Activated naive CD4-positive, alpha-beta T cell treated with anti-CD3 and anti-CD28 coated beads, Interleukin-2, amount 50 U/mL, for 24 hours (primary cell): ENCODE data around the gene SNRPE.
"Not testable (repeated sequence)": the region's sequence is repeated elsewhere in the genome, so short reads cannot be mapped to it uniquely, and the experiment has no call there.

Source experiments
- H3K27ac Mint-ChIP-seq: one replicate; pipeline ENCODE4 v1.8.0; 2021; ENCODE audit warnings: mild to moderate bottlenecking, mixed read lengths
- H3K27me3 Mint-ChIP-seq: one replicate; pipeline ENCODE4 v1.8.0; 2021; ENCODE audit warnings: mixed read lengths
- H3K36me3 Mint-ChIP-seq: one replicate; pipeline ENCODE4 v1.8.0; 2021; ENCODE audit warnings: mixed read lengths
- H3K4me1 Mint-ChIP-seq: one replicate; pipeline ENCODE4 v1.8.0; 2021; ENCODE audit warnings: mixed read lengths
- H3K4me3 Mint-ChIP-seq: one replicate; pipeline ENCODE4 v1.8.0; 2021; ENCODE audit warnings: mild to moderate bottlenecking, mixed read lengths
- H3K9me3 Mint-ChIP-seq: one replicate; pipeline ENCODE4 v1.8.0; 2021; ENCODE audit warnings: mixed read lengths

Gene SNRPE

GRCh38 chr1:203861379-203862184 lies at the start of gene SNRPE:
SNRPE (plus strand) TSS chr1:203861599; CDS start chr1:203861660, 61 bp downstream.
- H3K36me3 Mint-ChIP-seq = peaks cover 6% of the 10 kb centered on the region
- H3K9me3 Mint-ChIP-seq = no peaks in the 10 kb centered on the region
- H3K4me3 Mint-ChIP-seq = peak within 1 kb of the TSS; percentile 100
- peaks cover 20% of the 10 kb centered on the region for H3K4me1 Mint-ChIP-seq
- H3K27me3 Mint-ChIP-seq = no peaks in the 10 kb centered on the region
- peak within 1 kb of the TSS; percentile 99 for H3K27ac Mint-ChIP-seq

- H3K4me1 Mint-ChIP-seq = peaks cover 43% of the 10 kb centered on the region
- no peaks in the 10 kb centered on the region for H3K27me3 Mint-ChIP-seq
- no peak overlapping the region for H3K4me3 Mint-ChIP-seq
- no peaks in the 10 kb centered on the region for H3K9me3 Mint-ChIP-seq
- peak overlapping the region; percentile 90 for H3K27ac Mint-ChIP-seq
- H3K36me3 Mint-ChIP-seq = peaks cover 19% of the 10 kb centered on the region
Measured at GRCh38 chr1:203813581-203814341, 47.6 kb upstream of the SNRPE start.

DNA sequence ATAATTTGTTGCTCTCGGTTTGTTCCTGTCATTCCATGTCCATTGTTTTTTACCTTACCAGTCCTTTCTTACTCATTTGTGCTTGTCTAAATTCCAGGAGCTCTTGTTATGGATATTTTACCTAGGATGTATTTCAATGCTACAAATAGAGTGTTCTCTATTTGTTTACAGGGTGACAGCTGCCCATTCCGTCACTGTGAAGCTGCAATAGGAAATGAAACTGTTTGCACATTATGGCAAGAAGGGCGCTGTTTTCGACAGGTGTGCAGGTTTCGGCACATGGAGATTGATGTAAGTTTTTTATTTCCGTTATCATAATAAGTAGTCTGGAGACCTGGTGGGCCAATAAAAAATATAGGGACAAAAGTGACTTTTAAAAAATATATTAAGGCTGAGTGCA lies 43.0 kb upstream of the SNRPE start:
- no peaks in the 10 kb centered on the region for H3K9me3 Mint-ChIP-seq
- H3K4me1 Mint-ChIP-seq = peaks cover 35% of the 10 kb centered on the region
- no peaks in the 10 kb centered on the region for H3K27me3 Mint-ChIP-seq

GRCh38 chr1:203823306-203823705 lies 38.1 kb upstream of the SNRPE start:
- peak overlapping the region; percentile 35 for H3K27ac Mint-ChIP-seq
- H3K27me3 Mint-ChIP-seq = no peaks in the 10 kb centered on the region
- H3K4me3 Mint-ChIP-seq = no peak overlapping the region
- H3K9me3 Mint-ChIP-seq = no peaks in the 10 kb centered on the region
- peaks cover 36% of the 10 kb centered on the region for H3K4me1 Mint-ChIP-seq
- peaks cover 24% of the 10 kb centered on the region for H3K36me3 Mint-ChIP-seq

More for the DNA sequence above, 43.0 kb upstream of the SNRPE start:
- Mint-ChIP-seq H3K4me3 (no peak overlapping the region), H3K36me3 (peaks cover 20% of the 10 kb centered on the region), H3K27ac (no peak overlapping the region)

- Mint-ChIP-seq H3K36me3 (peaks cover 20% of the 10 kb centered on the region), H3K4me3 (no peak overlapping the region), H3K27ac (peak overlapping the region; percentile 63), H3K9me3 (no peaks in the 10 kb centered on the region), H3K4me1 (peaks cover 36% of the 10 kb centered on the region), H3K27me3 (no peaks in the 10 kb centered on the region)
Measured at GRCh38 chr1:203826175-203826574, 35.2 kb upstream of the SNRPE start.

DNA sequence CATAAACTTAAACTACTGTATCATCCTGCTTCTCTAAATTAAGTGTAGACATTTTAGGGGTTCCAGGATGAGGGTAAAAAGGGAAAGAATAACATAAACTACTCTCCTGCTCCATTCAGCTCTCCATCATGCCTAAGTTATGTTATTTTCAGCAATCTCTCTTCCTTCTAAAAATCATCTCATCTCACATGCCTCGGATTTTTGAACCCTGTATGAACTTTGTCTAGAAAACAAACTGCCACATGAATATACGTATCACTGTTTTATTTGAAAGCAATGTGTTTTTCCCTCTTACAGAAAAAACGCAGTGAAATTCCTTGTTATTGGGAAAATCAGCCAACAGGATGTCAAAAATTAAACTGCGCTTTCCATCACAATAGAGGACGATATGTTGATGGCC lies 33.4 kb upstream of the SNRPE start:
- peaks cover 26% of the 10 kb centered on the region for H3K4me1 Mint-ChIP-seq
- no peak overlapping the region for H3K4me3 Mint-ChIP-seq
- H3K36me3 Mint-ChIP-seq = peaks cover 16% of the 10 kb centered on the region
- H3K9me3 Mint-ChIP-seq = no peaks in the 10 kb centered on the region
- H3K27ac Mint-ChIP-seq = peak overlapping the region; percentile 21
- H3K27me3 Mint-ChIP-seq = no peaks in the 10 kb centered on the region

GRCh38 chr1:203828503-203828902 lies 32.9 kb upstream of the SNRPE start:
- H3K4me1 Mint-ChIP-seq = peaks cover 24% of the 10 kb centered on the region
- peaks cover 16% of the 10 kb centered on the region for H3K36me3 Mint-ChIP-seq
- H3K9me3 Mint-ChIP-seq = no peaks in the 10 kb centered on the region
- H3K4me3 Mint-ChIP-seq = no peak overlapping the region
- H3K27me3 Mint-ChIP-seq = no peaks in the 10 kb centered on the region
- no peak overlapping the region for H3K27ac Mint-ChIP-seq

GRCh38 chr1:203829247-203829646 lies 32.2 kb upstream of the SNRPE start:
- peaks cover 13% of the 10 kb centered on the region for H3K36me3 Mint-ChIP-seq

GRCh38 chr1:203835476-203835875 lies 25.9 kb upstream of the SNRPE start:
- H3K27me3 Mint-ChIP-seq = no peaks in the 10 kb centered on the region
- peaks cover 14% of the 10 kb centered on the region for H3K36me3 Mint-ChIP-seq
- no peaks in the 10 kb centered on the region for H3K9me3 Mint-ChIP-seq
- no peaks in the 10 kb centered on the region for H3K4me1 Mint-ChIP-seq
- no peak overlapping the region for H3K4me3 Mint-ChIP-seq
- no peak overlapping the region for H3K27ac Mint-ChIP-seq

More at GRCh38 chr1:203829247-203829646, 32.2 kb upstream of the SNRPE start:
- not testable (repeated sequence) for H3K27me3 Mint-ChIP-seq, H3K9me3 Mint-ChIP-seq, H3K4me3 Mint-ChIP-seq, H3K27ac Mint-ChIP-seq
- H3K4me1 Mint-ChIP-seq = peaks cover 18% of the 10 kb centered on the region

DNA sequence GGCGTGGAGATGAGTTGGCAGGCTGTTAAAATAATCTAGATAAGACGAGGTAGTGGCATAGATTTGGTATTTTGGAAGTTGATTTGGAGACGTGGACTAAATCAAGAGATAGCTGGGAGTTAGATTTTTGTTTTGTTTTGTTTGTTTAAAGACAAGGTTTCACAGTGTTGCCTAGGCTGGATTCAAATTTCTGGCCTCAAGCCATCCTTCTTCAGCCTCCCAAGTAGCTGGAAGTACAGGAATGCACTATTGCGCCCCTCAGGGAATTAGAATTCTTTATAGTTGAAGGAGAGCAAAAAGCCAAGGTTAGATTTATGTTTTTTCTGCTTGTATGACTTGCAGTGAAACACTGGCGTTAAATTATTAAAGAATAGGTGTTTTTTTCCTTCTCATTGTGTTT lies 22.3 kb upstream of the SNRPE start:
- Mint-ChIP-seq H3K9me3 (no peaks in the 10 kb centered on the region), H3K4me3 (no peak overlapping the region), H3K27ac (no peak overlapping the region), H3K36me3 (peaks cover 25% of the 10 kb centered on the region), H3K4me1 (no peaks in the 10 kb centered on the region), H3K27me3 (no peaks in the 10 kb centered on the region)

- Mint-ChIP-seq H3K4me1 (no peaks in the 10 kb centered on the region), H3K4me3 (no peak overlapping the region), H3K27me3 (no peaks in the 10 kb centered on the region), H3K9me3 (no peaks in the 10 kb centered on the region), H3K36me3 (peaks cover 25% of the 10 kb centered on the region), H3K27ac (no peak overlapping the region)
Measured at GRCh38 chr1:203840208-203840808, 21.1 kb upstream of the SNRPE start.

- no peaks in the 10 kb centered on the region for H3K9me3 Mint-ChIP-seq
- H3K4me1 Mint-ChIP-seq = no peaks in the 10 kb centered on the region
- no peaks in the 10 kb centered on the region for H3K27me3 Mint-ChIP-seq
- H3K27ac Mint-ChIP-seq = no peak overlapping the region
- H3K4me3 Mint-ChIP-seq = no peak overlapping the region
- peaks cover 35% of the 10 kb centered on the region for H3K36me3 Mint-ChIP-seq
Measured at GRCh38 chr1:203842559-203842876, 18.9 kb upstream of the SNRPE start.

DNA sequence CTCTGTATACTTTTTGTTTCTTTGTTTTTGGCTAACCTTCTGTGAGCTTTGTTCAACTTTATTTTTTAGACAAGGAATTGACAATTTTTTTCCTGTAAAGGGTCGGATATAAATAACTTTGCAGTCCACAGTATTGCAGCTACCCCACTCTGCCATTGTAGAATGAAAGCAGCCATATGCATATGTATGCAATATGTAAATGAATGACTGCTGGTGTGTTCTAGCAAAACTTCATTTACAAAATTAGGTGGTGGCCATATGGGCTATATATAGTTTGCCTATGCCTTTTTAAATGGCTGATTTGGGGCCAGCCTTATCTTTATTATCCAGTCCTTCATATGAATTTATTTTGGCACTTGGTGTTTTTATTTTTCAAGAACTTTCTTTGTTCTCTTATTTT lies 18.0 kb upstream of the SNRPE start:
- H3K4me3 Mint-ChIP-seq = no peak overlapping the region
- no peak overlapping the region for H3K27ac Mint-ChIP-seq
- H3K9me3 Mint-ChIP-seq = no peaks in the 10 kb centered on the region
- no peaks in the 10 kb centered on the region for H3K27me3 Mint-ChIP-seq
- no peaks in the 10 kb centered on the region for H3K4me1 Mint-ChIP-seq
- peaks cover 30% of the 10 kb centered on the region for H3K36me3 Mint-ChIP-seq

- H3K9me3 Mint-ChIP-seq, H3K36me3 Mint-ChIP-seq, H3K4me1 Mint-ChIP-seq, H3K27ac Mint-ChIP-seq, H3K4me3 Mint-ChIP-seq, H3K27me3 Mint-ChIP-seq: not testable (repeated sequence)
Measured at GRCh38 chr1:203853112-203853511, 8.3 kb upstream of the SNRPE start.

GRCh38 chr1:203858055-203858454 lies 3.3 kb upstream of the SNRPE start:
- peaks cover 6% of the 10 kb centered on the region for H3K36me3 Mint-ChIP-seq
- peaks cover 15% of the 10 kb centered on the region for H3K4me1 Mint-ChIP-seq
- H3K27me3 Mint-ChIP-seq = no peaks in the 10 kb centered on the region
- H3K4me3 Mint-ChIP-seq = no peak overlapping the region
- H3K27ac Mint-ChIP-seq = no peak overlapping the region
- H3K9me3 Mint-ChIP-seq = no peaks in the 10 kb centered on the region

DNA sequence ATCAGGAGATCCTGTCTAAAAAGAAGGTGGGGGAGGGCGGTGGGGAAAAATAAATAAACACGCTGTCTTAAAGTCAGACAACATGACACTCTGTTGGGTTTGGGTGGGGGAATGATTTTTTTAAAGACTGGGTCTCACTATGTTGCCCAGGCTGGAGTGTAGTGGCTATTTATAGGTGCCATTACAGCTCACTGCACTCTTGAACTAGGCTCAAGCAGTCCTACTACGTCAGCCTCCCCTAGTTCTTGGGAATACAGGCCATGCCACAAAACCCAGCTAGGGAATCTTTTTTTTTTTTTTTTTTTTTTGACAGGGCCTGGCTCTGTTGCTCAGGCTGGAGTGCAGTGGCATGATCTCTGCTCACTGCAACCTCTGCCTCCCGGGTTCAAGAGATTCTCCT lies 2.4 kb upstream of the SNRPE start:
- Mint-ChIP-seq H3K4me3 (no peak overlapping the region), H3K36me3 (peaks cover 6% of the 10 kb centered on the region), H3K27me3 (no peaks in the 10 kb centered on the region), H3K4me1 (peaks cover 20% of the 10 kb centered on the region), H3K27ac (no peak overlapping the region), H3K9me3 (no peaks in the 10 kb centered on the region)
